ENCODE measurements around the gene C19orf38.

C19orf38 gene

GRCh38 chr19:10848230-10848856, at the start of gene C19orf38:
TSS of gene C19orf38 (plus strand) at chr19:10848415. CDS start at chr19:10848509, 94 bp downstream.
- H3K4me2 ChIP-seq (ENCODE audit: low read length) = no peak within 1 kb of the TSS
- no peak within 1 kb of the TSS for H2AFZ ChIP-seq (ENCODE audit: low read depth, low read length)
- no peaks in the 10 kb centered on the region; the same call in 1 of the 2 replicates for H3K4me1 ChIP-seq (ENCODE audit: low read length)
- no peaks in the 10 kb centered on the region for H3K9me3 ChIP-seq (ENCODE audit: insufficient read depth, low read length)
- no peak within 1 kb of the TSS for H3K4me3 ChIP-seq (ENCODE audit: low read length)
- H3K27me3 ChIP-seq (ENCODE audit: low read depth, low read length) = peaks cover 3% of the 10 kb centered on the region; the same call in 1 of the 2 replicates
- H3K9ac ChIP-seq (ENCODE audit: low read length) = no peak within 1 kb of the TSS
- no peak within 1 kb of the TSS for H3K27ac ChIP-seq (ENCODE audit: low read length)
- no peaks in the 10 kb centered on the region for H4K20me1 ChIP-seq (ENCODE audit: insufficient read depth, low read length)
- H3K79me2 ChIP-seq (ENCODE audit: low read length) = no peaks in the 10 kb centered on the region
- TF ChIP-seq CTCF (IDR thresholded peaks at IDR 0.05; ENCODE audit: low read depth, low read length) = no peak
- TF ChIP-seq EZH2phosphoT487 (IDR thresholded peaks at IDR 0.05; ENCODE audit: low read depth) = no peak
- H3K36me3 ChIP-seq (replicated peaks; ENCODE audit: low read depth, low read length) = no peaks in the 10 kb centered on the region

DNA sequence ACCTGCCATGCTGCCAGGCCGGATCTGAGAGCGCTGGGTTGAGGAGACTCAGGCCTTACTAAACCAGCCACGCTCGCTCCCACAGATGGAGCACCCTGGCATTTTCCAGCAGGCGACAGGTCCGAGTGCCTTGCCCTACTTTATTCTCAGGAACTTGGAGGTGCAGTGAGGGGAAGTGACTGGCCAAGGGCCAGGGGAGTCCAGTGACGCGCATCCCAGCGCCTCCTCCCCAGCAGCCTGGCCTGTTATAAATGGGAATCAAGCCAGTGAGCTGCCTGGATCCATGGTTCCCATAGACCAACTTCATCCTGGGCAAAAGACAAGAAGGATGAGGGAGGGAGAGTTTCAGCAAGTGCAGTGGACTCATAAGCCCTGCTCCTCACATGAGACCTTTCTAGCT, 47.7 kb upstream of the C19orf38 start:
- Histone ChIP-seq H3K27ac (ENCODE audit: low read length) (no peak overlapping the region), H3K9me3 (ENCODE audit: insufficient read depth, low read length) (no peaks in the 10 kb centered on the region), H4K20me1 (ENCODE audit: insufficient read depth, low read length) (no peaks in the 10 kb centered on the region), H3K4me2 (ENCODE audit: low read length) (no peak overlapping the region), H3K36me3 (replicated peaks; ENCODE audit: low read depth, low read length) (peaks cover 27% of the 10 kb centered on the region), H3K79me2 (ENCODE audit: low read length) (no peaks in the 10 kb centered on the region), H3K4me1 (ENCODE audit: low read length) (no peaks in the 10 kb centered on the region), H2AFZ (ENCODE audit: low read depth, low read length) (no peak overlapping the region), H3K4me3 (ENCODE audit: low read length) (no peak overlapping the region), H3K27me3 (ENCODE audit: low read depth, low read length) (no peaks in the 10 kb centered on the region), H3K9ac (ENCODE audit: low read length) (no peak overlapping the region)
- TF ChIP-seq CTCF (IDR thresholded peaks at IDR 0.05; ENCODE audit: low read depth, low read length) = no peak
- no peak for TF ChIP-seq EZH2phosphoT487 (IDR thresholded peaks at IDR 0.05; ENCODE audit: low read depth)

- Histone ChIP-seq H3K79me2 (ENCODE audit: low read length) (no peaks in the 10 kb centered on the region), H3K9me3 (ENCODE audit: insufficient read depth, low read length) (no peaks in the 10 kb centered on the region), H3K27me3 (ENCODE audit: low read depth, low read length) (no peaks in the 10 kb centered on the region), H3K9ac (ENCODE audit: low read length) (no peak overlapping the region), H3K27ac (ENCODE audit: low read length) (no peak overlapping the region), H3K4me2 (ENCODE audit: low read length) (no peak overlapping the region), H3K36me3 (replicated peaks; ENCODE audit: low read depth, low read length) (peaks cover 16% of the 10 kb centered on the region), H4K20me1 (ENCODE audit: insufficient read depth, low read length) (no peaks in the 10 kb centered on the region), H2AFZ (ENCODE audit: low read depth, low read length) (no peak overlapping the region), H3K4me1 (ENCODE audit: low read length) (no peaks in the 10 kb centered on the region), H3K4me3 (ENCODE audit: low read length) (no peak overlapping the region)
- TF ChIP-seq CTCF (IDR thresholded peaks at IDR 0.05; ENCODE audit: low read depth, low read length) (no peak), EZH2phosphoT487 (IDR thresholded peaks at IDR 0.05; ENCODE audit: low read depth) (no peak)
These were observed 45.7 kb upstream of the C19orf38 start for GRCh38 chr19:10802479-10802878.

DNA sequence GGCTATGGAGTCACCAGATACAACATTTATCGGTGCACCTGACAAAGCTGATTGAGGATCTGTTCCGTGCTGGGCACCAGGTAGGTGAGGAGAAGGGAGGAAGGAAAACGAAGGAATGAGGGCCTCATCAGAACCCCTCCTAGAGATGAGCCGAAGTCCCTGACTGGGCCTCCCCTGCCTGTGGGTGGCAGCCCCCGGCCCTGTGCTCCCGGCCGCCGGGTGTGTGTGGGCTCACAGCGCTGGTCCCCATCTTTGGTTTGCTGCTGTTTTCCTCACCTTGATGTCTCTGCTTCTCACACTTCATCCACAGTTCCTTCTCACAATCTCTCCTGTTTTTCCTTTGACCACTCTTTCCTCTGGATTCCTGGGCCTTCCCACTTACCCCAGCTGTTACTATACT, 45.0 kb upstream of the C19orf38 start:
- no peaks in the 10 kb centered on the region for H4K20me1 ChIP-seq (ENCODE audit: insufficient read depth, low read length)
- H3K36me3 ChIP-seq (replicated peaks; ENCODE audit: low read depth, low read length) = peaks cover 16% of the 10 kb centered on the region
- no peak overlapping the region for H3K4me3 ChIP-seq (ENCODE audit: low read length)
- no peaks in the 10 kb centered on the region for H3K9me3 ChIP-seq (ENCODE audit: insufficient read depth, low read length)
- no peaks in the 10 kb centered on the region for H3K4me1 ChIP-seq (ENCODE audit: low read length)
- no peak overlapping the region for H3K9ac ChIP-seq (ENCODE audit: low read length)
- H3K79me2 ChIP-seq (ENCODE audit: low read length) = no peaks in the 10 kb centered on the region
- no peak overlapping the region for H3K4me2 ChIP-seq (ENCODE audit: low read length)
- no peaks in the 10 kb centered on the region for H3K27me3 ChIP-seq (ENCODE audit: low read depth, low read length)
- H3K27ac ChIP-seq (ENCODE audit: low read length) = no peak overlapping the region
- TF ChIP-seq EZH2phosphoT487 (IDR thresholded peaks at IDR 0.05; ENCODE audit: low read depth) = no peak
- no peak for TF ChIP-seq CTCF (IDR thresholded peaks at IDR 0.05; ENCODE audit: low read depth, low read length)
- H2AFZ ChIP-seq (ENCODE audit: low read depth, low read length) = no peak overlapping the region
